Inflammatory macrophage treated with lipopolysaccharide for 4 hours (primary cell): Measurements from ENCODE around the gene PHACTR4.
A peak's percentile ranks its signal among the peaks of the same experiment; 100 is the strongest.
"Not testable (repeated sequence)": the region's sequence is repeated elsewhere in the genome, so short reads cannot be mapped to it uniquely, and the experiment has no call there.

Source experiments
- DNase-seq: peaks from one replicate; pipeline ENCODE4 v3.0.0-alpha.2; 2020

The PHACTR4 gene

DNA sequence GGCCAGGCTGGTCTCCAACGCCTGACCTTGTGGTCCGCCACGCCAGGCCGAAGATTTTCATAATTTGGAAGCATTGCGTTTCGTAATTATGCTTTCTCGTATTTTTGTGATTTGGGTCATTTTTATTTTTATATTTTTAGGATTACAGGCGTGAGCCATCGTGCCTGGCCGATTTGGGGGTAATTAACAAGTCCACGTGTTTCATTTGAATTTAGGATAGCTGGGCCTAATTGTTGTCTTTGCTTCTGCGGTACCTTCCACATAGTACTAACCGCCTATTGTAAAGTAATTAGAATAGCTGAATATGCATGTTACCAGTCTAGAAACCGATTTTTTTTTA, 137.3 kb downstream of the PHACTR4 start:
- DNase-seq = no peak

DNA sequence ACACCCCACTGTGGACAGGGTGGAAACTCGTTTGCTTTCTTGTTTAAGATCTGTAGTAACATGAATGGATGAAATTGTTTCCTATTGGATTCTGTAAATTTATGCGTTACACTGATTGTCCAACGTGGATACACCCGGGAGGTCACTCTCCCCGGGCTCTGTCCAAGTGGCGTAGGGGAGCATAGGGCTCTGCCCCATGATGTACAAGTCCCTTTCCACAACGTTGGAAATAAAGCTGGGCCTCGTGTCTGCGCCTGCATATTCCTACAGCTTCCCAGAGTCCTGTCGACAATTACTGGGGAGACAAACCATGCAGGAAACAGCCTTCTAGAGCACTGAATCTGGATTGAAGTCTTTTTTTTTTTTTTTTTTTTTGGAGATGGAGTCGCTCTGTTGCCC, 137.7 kb downstream of the PHACTR4 start:
- peak; percentile 17 for DNase-seq

DNA sequence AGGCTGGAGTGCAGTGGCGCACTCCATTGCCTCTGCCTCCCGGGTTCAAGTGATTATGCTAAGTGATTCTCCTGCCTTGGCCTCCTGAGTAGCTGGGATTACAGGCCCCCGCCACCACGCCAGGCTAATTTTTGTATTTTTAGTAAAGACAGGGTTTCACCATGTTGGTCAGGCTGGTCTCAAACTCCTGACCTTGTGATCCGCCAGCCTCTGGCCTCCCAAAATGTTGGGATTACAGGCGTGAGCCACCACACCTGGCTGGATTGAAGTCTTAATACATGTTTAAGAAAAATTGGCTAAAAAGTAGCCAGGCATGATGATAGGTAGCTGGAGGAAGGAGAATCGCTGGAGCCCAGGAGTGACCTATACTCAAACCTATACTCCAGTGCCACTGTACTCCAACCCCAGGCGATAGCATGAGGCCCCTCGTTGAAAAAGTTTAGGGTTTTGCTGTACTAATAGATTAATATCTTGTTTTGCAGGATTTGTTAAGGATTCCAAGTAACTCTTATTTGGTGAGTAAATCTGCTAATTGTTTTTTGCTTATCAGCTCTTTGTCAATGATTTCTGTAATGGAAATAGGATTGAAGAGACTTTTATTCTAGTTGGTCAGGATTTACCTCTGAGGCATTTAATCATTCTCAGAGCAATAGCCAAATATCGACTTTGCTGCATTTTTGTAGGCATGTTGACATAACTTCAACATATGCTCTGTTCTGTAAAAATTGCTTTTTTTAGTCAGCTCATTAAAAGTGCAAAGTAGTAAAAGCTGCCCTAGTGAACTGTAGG, 138.3 kb downstream of the PHACTR4 start:
- DNase-seq = no peak

DNA sequence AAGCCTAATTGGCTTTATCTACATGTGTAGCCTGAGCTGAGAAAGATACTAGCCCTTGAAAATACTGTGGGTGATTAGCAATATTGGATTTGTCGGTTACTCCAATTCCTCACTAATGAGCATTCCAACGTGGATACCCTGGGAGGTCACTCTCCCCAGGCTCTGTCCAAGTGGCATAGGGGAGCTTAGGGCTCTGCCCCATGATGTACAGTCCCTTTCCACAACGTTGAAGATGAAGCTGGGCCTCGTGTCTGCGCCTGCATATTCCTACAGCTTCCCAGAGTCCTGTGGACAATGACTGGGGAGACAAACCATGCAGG, 138.9 kb downstream of the PHACTR4 start:
- no peak for DNase-seq

DNA sequence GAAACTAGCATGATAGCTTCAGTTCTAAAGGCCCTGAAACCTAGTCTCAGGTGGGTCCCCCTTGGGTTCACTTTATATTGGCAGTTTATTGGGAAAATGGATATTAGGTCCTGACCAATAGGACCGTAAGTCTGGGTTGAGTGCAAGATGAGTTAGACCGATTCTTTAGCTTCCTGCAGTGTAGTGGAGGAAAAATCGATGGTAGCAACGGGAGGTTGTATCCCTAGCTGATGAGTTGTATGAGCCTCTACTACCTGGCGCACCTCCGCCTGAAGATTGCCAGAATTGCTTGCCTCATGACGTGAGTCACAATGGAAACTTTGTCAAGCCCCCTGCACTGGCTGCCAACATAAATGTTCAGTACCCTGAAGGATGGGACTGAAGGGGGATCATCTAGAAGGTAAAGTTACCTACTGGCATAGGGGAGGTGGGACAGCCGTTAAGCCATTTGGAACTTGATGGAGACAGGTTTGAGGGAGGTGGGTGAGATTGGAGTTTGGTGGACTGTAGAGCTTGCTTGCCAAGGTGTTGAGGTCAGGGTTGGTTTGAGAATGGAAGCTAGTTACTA, 140.2 kb downstream of the PHACTR4 start:
- no peak for DNase-seq

DNA sequence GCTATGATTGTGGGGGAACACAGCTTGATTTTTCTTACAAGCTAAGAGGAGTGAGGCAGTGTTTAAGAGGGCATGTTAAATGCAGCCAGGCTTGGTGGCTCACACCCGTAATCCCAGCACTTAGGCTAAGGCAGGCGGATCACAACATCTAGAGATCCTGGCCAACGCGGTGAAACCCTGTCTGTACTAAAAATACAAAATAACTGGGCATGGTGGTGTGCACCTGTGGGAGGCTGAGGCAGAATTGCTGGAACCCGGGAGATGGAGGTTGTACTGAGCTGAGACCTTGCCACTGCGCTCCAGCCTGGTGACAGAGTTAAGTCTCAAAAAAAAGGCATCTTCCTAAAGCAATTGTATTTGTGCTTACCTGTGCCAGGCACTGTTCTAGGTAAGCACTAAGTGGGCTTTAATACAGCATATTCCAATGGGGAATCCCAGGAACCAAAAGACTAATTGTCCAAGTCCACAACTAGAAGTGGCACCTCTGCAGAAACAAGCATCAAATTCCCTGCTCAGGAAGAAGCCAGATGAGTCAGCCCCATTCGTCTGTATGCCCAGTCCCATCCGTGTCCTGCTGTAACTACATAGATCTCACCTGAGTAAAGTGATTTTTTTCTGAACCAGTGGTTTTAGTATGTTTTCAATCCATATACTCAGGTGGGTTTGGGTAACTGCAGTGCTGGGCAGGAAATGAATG, 140.9 kb downstream of the PHACTR4 start:
- no peak for DNase-seq

DNA sequence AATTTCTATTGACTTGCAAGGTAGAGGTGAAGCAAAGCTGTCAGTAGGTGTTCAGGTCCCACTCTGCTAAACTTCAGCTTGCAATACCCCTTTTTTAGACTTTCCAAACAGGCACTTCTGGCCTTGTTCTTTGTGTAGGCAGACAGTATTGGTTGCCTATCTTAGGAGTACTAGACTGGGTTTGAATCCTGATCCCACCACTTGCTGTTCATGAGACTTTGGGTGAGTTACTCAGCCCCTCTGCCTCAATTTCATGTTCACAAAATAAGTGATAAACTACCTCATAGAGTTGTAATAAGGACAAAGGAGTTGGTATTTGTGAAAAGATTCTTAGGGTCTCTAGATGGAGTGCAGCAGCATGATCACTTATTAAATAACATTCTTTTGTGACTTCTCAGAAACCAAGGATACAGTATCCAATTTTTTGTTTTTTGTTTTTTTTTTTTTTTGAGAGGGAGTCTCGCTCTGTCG, 141.5 kb downstream of the PHACTR4 start:
- no peak for DNase-seq

DNA sequence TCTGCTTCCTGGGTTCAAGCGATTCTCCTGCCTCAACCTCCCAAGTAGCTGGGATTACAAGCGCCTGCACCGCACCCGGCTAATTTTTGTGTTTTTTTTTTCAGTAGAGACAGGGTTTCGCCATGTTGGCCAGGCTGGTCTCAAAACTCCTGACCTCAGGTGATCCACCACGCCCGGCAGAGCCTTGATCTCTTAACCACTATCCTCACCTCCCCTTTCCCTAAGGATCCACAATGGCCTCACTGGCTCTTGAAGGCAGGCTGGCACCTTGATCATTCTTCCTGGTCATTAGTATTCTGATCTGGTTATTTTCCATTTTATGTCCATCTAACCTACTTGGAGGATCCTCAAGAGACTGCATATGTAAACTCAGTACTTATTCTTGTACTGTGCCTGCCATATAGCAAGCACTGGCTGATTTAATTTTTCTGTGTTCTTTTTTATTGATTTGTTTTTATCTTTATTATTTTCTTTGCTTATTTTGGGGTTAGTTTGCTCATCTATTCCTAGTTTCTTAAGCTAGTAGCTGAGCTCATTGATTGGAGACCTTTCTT, 142.6 kb downstream of the PHACTR4 start:
- no peak for DNase-seq

DNA sequence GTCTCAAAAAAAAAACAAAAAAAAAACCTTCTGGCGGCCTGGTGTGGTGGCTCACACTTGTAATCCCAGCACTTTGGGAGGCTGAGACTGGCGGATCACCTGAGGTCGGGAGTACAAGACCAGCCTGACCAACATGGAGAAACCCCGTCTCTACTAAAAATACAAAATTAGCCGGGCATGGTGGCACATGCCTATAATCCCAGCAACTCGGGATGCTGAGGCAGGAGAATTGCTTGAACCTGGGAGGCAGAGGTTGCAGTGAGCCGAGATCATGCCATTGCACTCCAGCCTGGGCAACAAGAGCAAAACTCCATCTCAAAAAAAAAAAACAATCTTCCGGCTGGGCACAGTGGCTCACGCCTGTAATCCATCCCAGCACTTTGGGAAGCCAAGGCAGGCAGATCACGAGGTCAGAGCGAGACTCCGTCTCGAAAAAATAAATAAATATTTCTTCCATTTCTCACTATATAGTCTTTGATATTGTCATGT, 144.9 kb downstream of the PHACTR4 start:
- not testable (repeated sequence) for DNase-seq

DNA sequence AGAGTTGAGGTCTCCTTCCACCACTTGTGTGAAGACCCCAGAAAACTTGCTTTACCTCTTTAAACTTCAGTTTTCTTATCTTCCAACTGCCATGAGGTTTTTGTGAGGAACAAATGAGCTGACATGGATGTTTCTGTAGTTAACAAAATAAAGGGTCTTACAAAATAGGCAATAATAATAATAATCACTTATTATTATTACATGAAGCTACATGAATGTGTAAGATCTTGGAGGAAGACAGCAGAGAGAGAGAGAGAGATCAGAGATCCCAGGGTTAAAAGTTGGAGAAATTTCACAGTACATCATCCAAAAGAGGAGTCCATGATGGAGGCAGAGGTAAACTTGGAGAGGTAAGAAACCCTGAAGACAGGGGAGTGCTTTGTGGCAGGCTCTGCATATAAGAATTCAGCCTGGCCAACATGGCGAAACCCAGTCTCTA, 147.0 kb downstream of the PHACTR4 start:
- DNase-seq = no peak

DNA sequence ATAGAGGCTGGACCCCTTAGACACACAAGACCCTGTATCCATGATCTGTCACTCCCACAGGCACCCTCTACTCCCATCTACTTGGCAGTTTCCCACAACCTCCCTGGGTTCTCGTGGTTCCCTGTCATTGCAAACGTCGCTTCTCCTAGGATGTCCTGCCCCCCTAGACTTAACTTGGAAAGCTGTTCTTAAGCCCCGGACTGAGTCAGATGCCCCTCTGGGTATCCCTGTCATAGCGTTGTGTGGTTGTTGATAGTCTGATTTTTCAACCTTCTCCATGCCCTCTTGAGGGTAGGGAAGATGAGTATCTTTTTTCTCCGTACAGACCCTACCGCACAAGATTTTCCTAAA, 148.1 kb downstream of the PHACTR4 start:
- DNase-seq = no peak

DNA sequence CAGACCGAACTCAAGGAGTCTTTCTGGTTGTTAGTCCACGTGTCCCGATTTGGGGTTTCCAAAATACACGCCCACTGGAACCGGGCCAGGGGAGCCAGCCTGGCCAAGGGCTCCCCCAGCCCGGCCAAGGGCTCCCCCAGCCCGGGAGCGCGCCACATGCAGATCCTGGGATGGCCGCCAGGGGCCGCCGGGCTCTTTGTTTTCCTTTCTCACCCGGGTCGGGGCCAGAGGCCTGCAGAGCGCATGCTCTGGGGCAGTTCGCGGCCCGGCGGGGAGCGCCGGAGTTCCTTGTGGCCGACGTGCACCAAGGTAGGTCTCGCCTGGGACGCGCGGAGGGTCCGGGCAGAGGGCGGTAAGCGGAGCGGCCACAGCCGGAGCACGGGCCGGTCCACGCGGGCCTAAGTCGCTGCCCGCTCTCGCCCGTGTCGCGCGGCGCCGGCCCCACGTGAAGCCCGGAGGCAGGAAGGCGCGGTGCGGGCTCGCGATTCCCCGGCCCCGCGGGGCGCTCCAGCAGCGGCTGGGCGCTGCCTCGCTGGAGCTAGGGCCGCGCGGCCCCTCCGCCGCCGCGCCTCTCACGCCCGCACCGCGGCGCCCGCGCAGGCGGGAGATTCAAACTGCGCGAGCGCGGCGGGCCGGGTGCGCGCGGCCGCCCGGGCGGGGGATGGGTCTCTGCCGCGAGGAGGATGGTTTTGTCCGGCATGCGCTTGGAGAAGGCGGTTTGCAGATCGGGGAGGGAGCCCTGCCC, 148.6 kb downstream of the PHACTR4 start:
- peak; percentile 87 for DNase-seq

DNA sequence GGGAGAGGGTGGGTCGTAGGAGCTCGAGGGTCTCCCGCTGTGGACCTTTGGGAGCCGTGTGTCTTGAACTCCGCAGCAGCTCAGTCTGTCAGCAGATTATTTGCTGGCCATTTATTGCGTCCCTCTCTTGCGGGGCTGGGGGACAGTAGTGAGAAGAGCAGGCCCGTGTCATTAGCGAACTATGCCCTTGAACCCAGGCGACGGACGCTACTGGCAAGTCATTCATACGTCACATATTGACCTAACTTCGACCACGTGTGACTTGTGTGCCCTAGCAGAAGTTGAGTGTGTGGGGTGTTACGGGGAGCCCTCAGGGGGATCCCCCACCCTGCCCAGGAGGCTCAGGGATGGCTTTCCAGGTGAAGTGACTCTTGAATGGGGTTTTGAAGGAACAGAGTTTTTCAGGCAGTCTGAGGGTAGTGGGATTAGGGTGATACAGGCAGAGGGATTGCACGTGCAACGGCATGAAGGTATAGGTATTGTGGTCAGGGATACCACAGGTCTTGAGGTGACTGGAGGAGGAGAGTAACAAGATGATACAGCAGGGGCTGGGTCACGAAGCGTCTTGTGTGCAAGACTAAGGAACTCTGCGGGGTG, 149.3 kb downstream of the PHACTR4 start:
- DNase-seq = peak; percentile 34

DNA sequence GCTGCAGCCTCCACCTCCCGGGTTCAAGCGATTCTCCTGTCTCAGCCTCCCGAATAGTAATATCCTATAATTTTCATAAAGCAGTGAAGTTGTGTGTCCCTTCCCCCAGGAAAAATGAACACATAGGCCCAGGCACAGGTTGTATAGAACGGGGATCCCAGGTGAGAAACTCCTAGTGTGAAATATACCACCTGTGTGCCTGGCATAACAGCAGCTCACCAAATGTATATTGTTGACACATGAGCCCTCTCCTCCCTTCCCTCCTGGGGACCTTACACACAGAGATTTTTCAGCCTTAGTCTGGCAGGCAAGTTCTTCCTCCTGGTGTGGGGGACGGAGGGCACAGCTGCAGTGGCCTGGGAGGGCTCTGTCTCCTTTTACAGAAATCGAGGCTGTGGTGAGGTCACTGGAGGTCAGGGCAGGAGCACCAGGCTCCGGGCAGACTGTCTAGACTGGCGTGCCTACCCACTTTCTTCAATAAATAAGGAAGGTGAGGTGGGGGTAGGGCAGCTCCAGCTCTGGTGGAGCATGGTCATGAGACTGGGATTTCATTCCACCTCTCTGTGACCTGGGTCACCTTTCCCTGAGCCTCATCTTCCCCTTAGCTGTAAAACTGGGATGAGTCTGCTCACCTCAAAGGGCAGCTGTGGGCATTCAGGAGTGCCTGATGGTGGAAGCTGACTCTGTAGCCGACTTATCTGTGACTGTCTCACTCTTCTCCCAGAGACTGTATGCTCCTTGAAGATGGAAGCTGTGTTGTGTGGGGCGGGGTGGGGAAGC, 150.6 kb downstream of the PHACTR4 start:
- no peak for DNase-seq

DNA sequence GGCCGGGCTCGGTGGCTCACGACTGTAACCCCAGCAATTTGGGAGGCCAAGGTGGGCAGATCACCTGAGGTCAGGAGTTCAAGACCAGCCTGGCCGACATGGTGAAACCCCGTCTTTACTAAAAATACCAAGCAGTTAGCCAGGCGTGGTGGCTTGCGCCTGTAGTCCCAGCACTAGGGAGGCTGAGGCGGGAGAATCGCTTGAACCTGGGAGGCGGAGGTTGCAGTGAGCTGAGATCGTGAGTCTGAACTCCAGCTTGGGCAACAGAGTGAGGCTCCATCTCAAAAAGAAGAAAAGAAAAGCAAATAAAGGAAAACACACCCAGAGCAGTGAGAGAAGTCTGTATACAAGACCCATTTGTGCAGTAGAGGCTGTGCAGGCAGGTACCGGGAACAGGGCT, 151.3 kb downstream of the PHACTR4 start:
- not testable (repeated sequence) for DNase-seq

DNA sequence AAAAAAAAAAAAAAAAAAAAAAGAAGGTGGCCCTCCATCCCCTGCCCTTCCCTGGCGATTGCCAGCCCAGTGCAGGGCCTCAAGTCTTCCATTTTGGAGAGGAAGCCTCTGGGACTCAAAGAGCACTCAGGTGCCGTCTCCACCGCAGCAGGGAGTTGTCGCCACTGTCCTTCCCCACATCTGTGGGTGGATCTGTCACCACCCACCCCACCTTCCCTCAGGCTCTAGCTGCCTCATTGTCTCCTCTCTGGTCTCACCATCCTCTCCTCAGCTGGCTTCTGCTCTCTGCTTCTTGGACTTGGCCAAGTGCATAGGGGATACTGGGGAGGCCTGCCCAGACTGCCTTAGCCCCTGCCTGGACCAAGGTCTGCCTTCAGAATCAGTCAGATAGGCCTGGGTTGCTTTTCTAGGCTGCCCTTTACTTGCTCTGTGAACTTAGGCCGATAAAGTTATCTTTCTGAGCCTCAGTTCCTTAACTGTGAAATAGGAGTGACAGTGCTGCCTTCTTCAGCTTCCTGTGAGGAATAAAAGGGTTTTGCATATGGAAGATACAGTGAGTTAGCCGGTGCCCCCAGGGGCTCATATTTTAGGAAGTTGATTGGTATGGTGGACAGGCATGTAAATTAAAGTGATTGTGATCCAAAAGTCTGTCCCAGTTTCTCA, 152.1 kb downstream of the PHACTR4 start:
- no peak for DNase-seq

DNA sequence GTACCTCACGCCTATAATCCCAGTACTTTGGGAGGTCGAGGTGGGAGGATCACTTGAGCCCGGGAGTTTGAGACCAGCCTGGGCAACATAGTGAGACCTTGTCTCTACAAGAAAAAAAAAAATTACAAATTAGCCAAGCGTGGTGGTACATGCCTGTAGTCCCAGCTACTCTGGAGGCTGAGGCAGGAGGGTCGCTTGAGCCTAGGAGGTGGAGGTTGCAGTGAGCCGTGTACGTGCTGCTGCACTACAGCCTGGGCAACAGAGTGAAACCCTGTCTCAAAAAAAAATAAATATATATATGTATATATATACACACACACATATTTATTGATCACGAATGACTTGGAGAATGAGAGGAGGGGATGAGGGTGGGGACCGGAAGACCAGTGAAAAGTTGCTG, 153.0 kb downstream of the PHACTR4 start:
- not testable (repeated sequence) for DNase-seq

DNA sequence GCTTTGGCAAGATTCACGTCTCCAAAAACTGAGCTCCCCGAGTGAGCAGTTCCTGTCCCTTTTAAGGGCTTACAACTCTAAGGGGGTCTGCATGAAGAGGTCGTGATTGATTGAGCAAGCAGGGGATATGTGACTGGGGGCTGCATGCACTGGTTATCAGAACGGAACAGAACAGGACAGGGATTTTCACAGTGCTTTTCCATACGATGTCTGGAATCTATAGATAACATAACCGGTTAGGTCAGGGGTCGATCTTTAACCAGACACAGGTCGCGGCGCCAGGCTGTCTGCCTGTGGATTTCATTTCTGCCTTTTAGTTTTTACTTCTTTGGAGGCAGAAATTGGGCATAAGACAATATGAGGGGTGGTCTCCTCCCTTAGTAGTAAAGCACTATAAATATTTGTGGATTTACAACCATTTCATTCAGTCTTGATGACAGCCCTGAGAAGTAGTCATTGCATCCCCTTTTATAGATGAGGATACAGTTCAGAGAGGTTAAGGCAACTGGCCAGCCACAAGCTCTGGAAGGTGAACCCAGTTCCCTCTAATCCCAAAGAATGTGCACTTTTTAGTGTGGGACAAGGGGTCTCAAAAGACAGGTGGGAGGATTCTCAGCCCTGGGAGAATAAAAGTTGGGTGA, 155.6 kb downstream of the PHACTR4 start:
- not testable (repeated sequence) for DNase-seq

DNA sequence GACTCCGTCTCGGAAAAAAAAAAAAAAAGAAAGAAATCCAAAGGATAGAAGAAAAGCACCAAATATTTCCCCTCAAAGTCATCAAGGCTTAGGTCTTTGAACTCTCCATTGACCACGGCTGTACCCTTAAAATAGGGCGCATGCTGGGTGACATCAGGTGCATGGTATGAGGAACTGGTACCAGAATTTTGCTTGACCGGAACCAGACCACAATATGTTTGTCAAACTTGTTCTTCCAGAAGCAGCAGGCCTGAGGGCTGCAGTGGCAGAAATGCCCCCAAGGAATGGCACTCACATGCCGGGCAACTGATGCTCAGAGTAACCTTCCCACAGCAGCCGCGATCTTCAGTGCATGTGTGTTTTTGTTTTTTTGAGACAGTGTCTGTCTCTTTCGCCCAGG, 157.3 kb downstream of the PHACTR4 start:
- DNase-seq = no peak

DNA sequence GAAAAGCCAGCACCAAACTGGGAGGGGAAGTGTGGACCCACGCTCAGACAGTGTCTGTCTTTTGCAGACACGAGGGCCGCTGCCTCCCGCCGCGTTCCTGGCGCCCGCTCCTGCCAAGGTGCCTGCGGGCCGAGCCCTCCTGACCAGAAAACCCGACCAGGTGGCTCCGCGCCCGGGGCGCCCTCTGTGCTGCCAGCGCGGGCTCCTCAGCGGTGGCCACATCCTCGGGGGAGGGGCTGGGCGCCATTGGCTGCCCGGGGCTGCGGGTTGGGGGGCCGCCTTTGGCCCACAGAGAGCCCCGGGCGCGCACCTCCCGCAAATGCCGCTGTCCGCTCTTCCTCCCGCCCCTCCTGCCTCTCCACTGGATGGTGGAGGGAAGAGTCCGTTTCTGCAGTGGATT, 160.9 kb downstream of the PHACTR4 start:
- DNase-seq = no peak

DNA sequence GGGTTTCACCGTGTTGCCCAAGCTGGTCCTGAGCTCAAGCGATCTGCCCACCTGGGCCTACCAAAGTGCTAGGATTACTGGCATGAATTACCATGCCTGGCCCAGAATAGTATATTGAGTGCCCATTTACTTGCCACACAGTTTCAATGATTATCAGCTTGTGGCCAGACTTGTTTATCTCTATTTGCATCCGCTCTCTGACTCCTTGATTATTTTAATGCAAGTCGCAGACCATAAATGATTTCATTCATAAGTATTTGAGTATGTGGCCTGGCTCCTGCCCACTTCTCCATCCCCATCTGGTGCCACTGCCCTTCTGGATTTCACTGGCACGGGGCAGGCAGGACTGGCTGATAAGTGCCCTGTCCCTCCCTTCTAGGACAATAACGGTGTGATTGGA, 165.1 kb downstream of the PHACTR4 start:
- DNase-seq = no peak
